Measurements from ENCODE around the gene RPS18.

The RPS18 gene

DNA sequence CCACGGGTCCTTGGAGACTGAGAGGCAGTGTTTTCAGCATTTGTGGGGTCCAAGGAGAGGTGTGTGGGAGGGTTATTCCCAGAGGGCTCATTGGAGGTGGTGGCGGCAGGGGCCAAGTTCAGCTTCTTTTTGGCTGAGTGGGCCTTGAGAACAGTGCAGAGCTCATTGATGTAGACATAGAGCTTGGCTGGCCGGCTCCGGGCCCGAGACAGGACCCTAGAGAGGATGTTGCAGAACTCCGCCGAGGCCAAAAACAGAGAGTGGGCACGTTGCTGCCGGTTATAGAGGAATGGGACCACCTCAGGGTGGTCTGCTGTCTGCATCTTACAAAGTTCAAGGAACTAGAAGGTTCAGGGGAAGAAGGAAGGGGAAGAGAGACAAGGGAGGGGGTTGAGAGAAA is 49.4 kb downstream of the RPS18 start:
- Histone ChIP-seq H3K27ac (peak overlapping the region; percentile 86), H3K27me3 (ENCODE audit: control insufficient read depth, insufficient read depth, low read length) (no peaks in the 10 kb centered on the region), H3K9me3 (ENCODE audit: control insufficient read depth, low read length) (no peaks in the 10 kb centered on the region), H3K79me2 (peaks cover 7% of the 10 kb centered on the region), H3K4me2 (ENCODE audit: low read length) (peak overlapping the region; percentile 54), H3K4me1 (peaks cover 44% of the 10 kb centered on the region), H3K4me3 (ENCODE audit: low read depth, low read length) (peak overlapping the region; percentile 11), H2AFZ (no peak overlapping the region), H3K36me3 (ENCODE audit: control insufficient read depth, insufficient read depth, low read length) (no peaks in the 10 kb centered on the region), H3K9ac (no peak overlapping the region)
- TF ChIP-seq, protein P1, sequence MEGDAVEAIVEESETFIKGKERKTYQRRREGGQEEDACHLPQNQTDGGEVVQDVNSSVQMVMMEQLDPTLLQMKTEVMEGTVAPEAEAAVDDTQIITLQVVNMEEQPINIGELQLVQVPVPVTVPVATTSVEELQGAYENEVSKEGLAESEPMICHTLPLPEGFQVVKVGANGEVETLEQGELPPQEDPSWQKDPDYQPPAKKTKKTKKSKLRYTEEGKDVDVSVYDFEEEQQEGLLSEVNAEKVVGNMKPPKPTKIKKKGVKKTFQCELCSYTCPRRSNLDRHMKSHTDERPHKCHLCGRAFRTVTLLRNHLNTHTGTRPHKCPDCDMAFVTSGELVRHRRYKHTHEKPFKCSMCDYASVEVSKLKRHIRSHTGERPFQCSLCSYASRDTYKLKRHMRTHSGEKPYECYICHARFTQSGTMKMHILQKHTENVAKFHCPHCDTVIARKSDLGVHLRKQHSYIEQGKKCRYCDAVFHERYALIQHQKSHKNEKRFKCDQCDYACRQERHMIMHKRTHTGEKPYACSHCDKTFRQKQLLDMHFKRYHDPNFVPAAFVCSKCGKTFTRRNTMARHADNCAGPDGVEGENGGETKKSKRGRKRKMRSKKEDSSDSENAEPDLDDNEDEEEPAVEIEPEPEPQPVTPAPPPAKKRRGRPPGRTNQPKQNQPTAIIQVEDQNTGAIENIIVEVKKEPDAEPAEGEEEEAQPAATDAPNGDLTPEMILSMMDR (IDR thresholded peaks at IDR 0.05) = no peak

DNA sequence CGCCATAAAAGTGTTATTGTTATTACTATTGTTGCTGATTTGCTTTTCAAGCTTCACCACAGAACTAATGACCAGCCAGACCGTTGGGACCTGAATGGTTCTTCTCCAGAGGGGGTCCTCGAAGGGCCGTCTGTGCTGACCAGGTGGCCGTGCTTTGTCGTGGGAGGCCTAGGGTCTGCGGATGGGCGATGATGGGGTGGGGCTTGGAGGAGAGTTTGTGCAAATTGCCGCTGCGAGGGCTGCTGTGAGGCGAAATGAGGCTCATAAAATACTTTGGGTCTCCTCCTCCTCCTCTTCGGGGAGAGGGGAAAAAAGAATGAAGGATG is 51.7 kb downstream of the RPS18 start:
- peak overlapping the region; percentile 93 for H2AFZ ChIP-seq
- H3K4me2 ChIP-seq (ENCODE audit: low read length) = peak overlapping the region; percentile 96
- H3K4me3 ChIP-seq (ENCODE audit: low read depth, low read length) = peak overlapping the region; percentile 91
- H3K36me3 ChIP-seq (ENCODE audit: control insufficient read depth, insufficient read depth, low read length) = no peaks in the 10 kb centered on the region
- H3K9me3 ChIP-seq (ENCODE audit: control insufficient read depth, low read length) = no peaks in the 10 kb centered on the region
- H3K4me1 ChIP-seq = peaks cover 33% of the 10 kb centered on the region
- H3K27ac ChIP-seq = peak overlapping the region; percentile 86
- peaks cover 7% of the 10 kb centered on the region for H3K79me2 ChIP-seq
- no peaks in the 10 kb centered on the region for H3K27me3 ChIP-seq (ENCODE audit: control insufficient read depth, insufficient read depth, low read length)
- TF ChIP-seq, protein P1 (IDR thresholded peaks at IDR 0.05) = no peak
- peak overlapping the region; percentile 5 for H3K9ac ChIP-seq

DNA sequence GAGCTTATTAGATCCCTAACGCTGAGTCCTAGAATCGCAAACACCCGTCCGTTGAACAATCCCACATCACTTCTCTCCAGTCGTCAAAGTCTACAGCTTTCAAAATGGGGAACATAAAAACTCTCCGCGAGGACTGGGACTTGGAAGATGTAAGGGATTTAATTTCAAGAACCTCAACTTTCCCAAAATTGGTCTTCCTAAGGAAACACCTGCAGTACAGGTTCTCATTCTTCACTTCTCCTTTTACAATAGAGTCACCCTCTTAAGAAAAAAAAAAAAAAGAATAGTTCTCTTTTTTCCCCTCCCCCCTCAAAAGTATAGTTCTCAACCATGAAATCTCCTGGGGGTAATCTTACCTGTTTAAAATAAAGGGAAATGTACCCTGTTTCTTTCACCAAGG is 52.2 kb downstream of the RPS18 start:
- H3K27ac ChIP-seq = no peak overlapping the region
- H3K9ac ChIP-seq = no peak overlapping the region
- H3K27me3 ChIP-seq (ENCODE audit: control insufficient read depth, insufficient read depth, low read length) = no peaks in the 10 kb centered on the region
- peaks cover 6% of the 10 kb centered on the region for H3K79me2 ChIP-seq
- H3K4me2 ChIP-seq (ENCODE audit: low read length) = peak overlapping the region; percentile 96
- H3K4me1 ChIP-seq = peaks cover 30% of the 10 kb centered on the region
- peak overlapping the region; percentile 93 for H2AFZ ChIP-seq
- no peaks in the 10 kb centered on the region for H3K9me3 ChIP-seq (ENCODE audit: control insufficient read depth, low read length)
- H3K4me3 ChIP-seq (ENCODE audit: low read depth, low read length) = peak overlapping the region; percentile 91
- H3K36me3 ChIP-seq (ENCODE audit: control insufficient read depth, insufficient read depth, low read length) = no peaks in the 10 kb centered on the region
- TF ChIP-seq, protein P1 (IDR thresholded peaks at IDR 0.05) = no peak
